NCI-H2171 (cell line): ENCODE measurements around the gene FDX1.

Experiments
- DNase-seq: peaks from one replicate; lab custom pipeline; 2025; lab: John Stamatoyannopoulos, UW

Gene FDX1

GRCh38 chr11:110508786-110509185 lies 79.0 kb downstream of the FDX1 start:
- no peak for DNase-seq

GRCh38 chr11:110509472-110509871 lies 79.7 kb downstream of the FDX1 start:
- no peak for DNase-seq

GRCh38 chr11:110512026-110512425 lies 82.3 kb downstream of the FDX1 start:
- DNase-seq: no peak

GRCh38 chr11:110513259-110513801 lies 83.6 kb downstream of the FDX1 start:
- DNase-seq: no peak

- no peak for DNase-seq
Observed at GRCh38 chr11:110513846-110514437, 84.2 kb downstream of the FDX1 start.
